Endometrial microvascular endothelial cells (primary cell): ENCODE measurements around the gene TMEM179. TPM values are rescaled to one million over a fixed set of nuclear protein-coding genes. Genes with fewer than 3 reads are reported as not detected.
"Not testable (repeated sequence)": the region's sequence is repeated elsewhere in the genome, so short reads cannot be mapped to it uniquely, and the experiment has no call there.

Source experiments
- in situ Hi-C: cut with HindIII; loops from 2 replicates; pipeline ENCODE4 v1.10.0; 2017; ENCODE audit warnings: low sequenced_read_pairs, low pct_unique_long_range_greater_than_20kb; ENCODE audit errors: inconsistent ontology term
- total RNA-seq: library from RNA; depleted of rRNA; stranded (reverse); fragments of >200 nt; gene quantifications from one replicate; pipeline ENCODE4 v1.2.3, GENCODE V29; 2015; ENCODE audit errors: inconsistent ontology term

TMEM179 gene
- not detected for total RNA-seq

- in situ Hi-C loops, result no loop called here
Measured at GRCh38 chr14:104604458-104605449, at the start of gene TMEM179. TMEM179 (minus strand) TSS chr14:104604772; CDS start chr14:104604741, 31 bp downstream.

- in situ Hi-C loops, result no loop called here
Measured at GRCh38 chr14:104654119-104654518, 49.5 kb upstream of the TMEM179 start.

GRCh38 chr14:104653130-104653920 lies 48.8 kb upstream of the TMEM179 start:
- in situ Hi-C loops, result not testable (repeated sequence)

GRCh38 chr14:104652386-104652785 lies 47.8 kb upstream of the TMEM179 start:
- in situ Hi-C loops, result no loop called here

GRCh38 chr14:104651876-104652260 lies 47.3 kb upstream of the TMEM179 start:
- in situ Hi-C loops, result no loop called here

GRCh38 chr14:104650981-104651875 lies 46.7 kb upstream of the TMEM179 start:
- in situ Hi-C loops, result no loop called here

- in situ Hi-C loops, result no loop called here
Measured at GRCh38 chr14:104650057-104650980, 45.7 kb upstream of the TMEM179 start.

- in situ Hi-C loops, result no loop called here
Measured at GRCh38 chr14:104647467-104648043, 43.0 kb upstream of the TMEM179 start.

- in situ Hi-C loops, result no loop called here
Measured at GRCh38 chr14:104644656-104645378, 40.2 kb upstream of the TMEM179 start.

GRCh38 chr14:104644091-104644635 lies 39.6 kb upstream of the TMEM179 start:
- in situ Hi-C loops, result no loop called here

GRCh38 chr14:104643306-104643705 lies 38.7 kb upstream of the TMEM179 start:
- in situ Hi-C loops, result no loop called here

GRCh38 chr14:104642540-104642868 lies 37.9 kb upstream of the TMEM179 start:
- in situ Hi-C loops, result no loop called here

GRCh38 chr14:104641753-104642539 lies 37.4 kb upstream of the TMEM179 start:
- in situ Hi-C loops, result no loop called here

GRCh38 chr14:104640681-104641080 lies 36.1 kb upstream of the TMEM179 start:
- in situ Hi-C loops, result no loop called here

GRCh38 chr14:104639885-104640548 lies 35.4 kb upstream of the TMEM179 start:
- in situ Hi-C loops, result no loop called here
